ENCODE results near the gene RAB1B.
A peak's percentile ranks its signal among the peaks of the same experiment; 100 is the strongest.
"Not testable (repeated sequence)": the region's sequence is repeated elsewhere in the genome, so short reads cannot be mapped to it uniquely, and the experiment has no call there.

Gene RAB1B

GRCh38 chr11:66267379-66268243 is 828 bp upstream of the RAB1B start:
- peak; percentile 80 for DNase-seq (ENCODE audit: low read depth)

- DNase-seq (ENCODE audit: low read depth): no peak
These were observed 790 bp downstream of the RAB1B start for GRCh38 chr11:66268952-66269905.

- no peak for DNase-seq (ENCODE audit: low read depth)
These were observed 3.4 kb downstream of the RAB1B start for GRCh38 chr11:66271816-66272215.

GRCh38 chr11:66272596-66272995 is 4.2 kb downstream of the RAB1B start:
- DNase-seq (ENCODE audit: low read depth): no peak

GRCh38 chr11:66274219-66274618 is 5.8 kb downstream of the RAB1B start:
- DNase-seq (ENCODE audit: low read depth): no peak

- no peak for DNase-seq (ENCODE audit: low read depth)
These were observed 7.0 kb downstream of the RAB1B start for GRCh38 chr11:66275396-66275795.

- no peak for DNase-seq (ENCODE audit: low read depth)
These were observed 7.7 kb downstream of the RAB1B start for GRCh38 chr11:66275984-66276612.

- DNase-seq (ENCODE audit: low read depth): not testable (repeated sequence)
These were observed 8.2 kb downstream of the RAB1B start for GRCh38 chr11:66276619-66277018.

- DNase-seq (ENCODE audit: low read depth): not testable (repeated sequence)
These were observed 8.6 kb downstream of the RAB1B start for GRCh38 chr11:66277064-66277463.

- no peak for DNase-seq (ENCODE audit: low read depth)
These were observed 9.3 kb downstream of the RAB1B start, which contains the start of gene CNIH2 for GRCh38 chr11:66277471-66278362. TSS of gene CNIH2 (plus strand) at chr11:66278175. CDS start at chr11:66278457, 282 bp downstream.

- DNase-seq (ENCODE audit: low read depth): no peak
These were observed 10.1 kb downstream of the RAB1B start for GRCh38 chr11:66278363-66279091.

- no peak for DNase-seq (ENCODE audit: low read depth)
These were observed 10.8 kb downstream of the RAB1B start for GRCh38 chr11:66279092-66279734.

- no peak for DNase-seq (ENCODE audit: low read depth)
These were observed 12.0 kb downstream of the RAB1B start for GRCh38 chr11:66280428-66280827.

- no peak for DNase-seq (ENCODE audit: low read depth)
These were observed 12.6 kb downstream of the RAB1B start for GRCh38 chr11:66281001-66281400.

- no peak for DNase-seq (ENCODE audit: low read depth)
These were observed 13.5 kb downstream of the RAB1B start for GRCh38 chr11:66281776-66282467.

- peak; percentile 96 for DNase-seq (ENCODE audit: low read depth)
These were observed 14.3 kb downstream of the RAB1B start for GRCh38 chr11:66282468-66283455.

- DNase-seq (ENCODE audit: low read depth): no peak
These were observed 15.1 kb downstream of the RAB1B start for GRCh38 chr11:66283461-66284105.

Measured in stimulated activated CD8-positive, alpha-beta memory T cell treated with anti-CD3 and anti-CD28 coated beads, Interleukin-12 subunit alpha, Interleukin-12 subunit beta, amount 100 ng/mL, for 4 hours (primary cell).